Thyroid gland (tissue), 4 donors: ENCODE data around the gene ARID3A.
"Not testable (repeated sequence)": the region's sequence is repeated elsewhere in the genome, so short reads cannot be mapped to it uniquely, and the experiment has no call there.

Experiments used
- CTCF ChIP-seq, 6 experiments: fragments of 200-600 bp in 3 of 6; fragments of 450-650 bp in 3 of 6; sonication (generic) in 3 of 6; IDR thresholded peaks; one replicate each; pipeline ENCODE4 v1.5.1; 2016 to 2019; ENCODE audit warnings: antibody characterized with exemption in 6 of 6, mild to moderate bottlenecking in 2 of 6, inconsistent platforms in 1 of 6, moderate library complexity in 1 of 6
- POLR2A ChIP-seq, 2 donors: fragments of 450-650 bp; IDR thresholded peaks; one replicate each; pipeline ENCODE4 v1.6.1; 2017; ENCODE audit warnings: antibody characterized with exemption in 2 of 2, mild to moderate bottlenecking in 2 of 2, moderate library complexity in 1 of 2

GRCh38 chr19:1023883-1024188, 98.0 kb downstream of the ARID3A start:
- not testable (repeated sequence) for TF ChIP-seq CTCF, POLR2A (IDR thresholded peaks at IDR 0.05)
